HL-60/S4 treated with phorbol 12-myristate 13-acetate at 8.2 ng/mL for 4 days and 3 days (cell line): ENCODE results near the gene UBE4B.
"Not testable (repeated sequence)": the region's sequence is repeated elsewhere in the genome, so short reads cannot be mapped to it uniquely, and the experiment has no call there.

Source experiments
- in situ Hi-C: fragments of 300-500 bp; cut with MboI; formaldehyde crosslinking; loops from 2 replicates; pipeline ENCODE4 v1.15.0; 2022; ENCODE audit warnings: low sequenced_read_pairs

UBE4B gene

GRCh38 chr1:10032590-10033358 lies at the start of gene UBE4B:
Gene UBE4B, plus strand, starts transcription at chr1:10032958. Its CDS starts 713 bp downstream, at chr1:10033671.
- in situ Hi-C loops, result no loop called here

GRCh38 chr1:9984253-9984652 lies 48.5 kb upstream of the UBE4B start:
- in situ Hi-C loops, result no loop called here

- in situ Hi-C loops, result no loop called here
Observed at GRCh38 chr1:9985001-9985400, 47.8 kb upstream of the UBE4B start.

GRCh38 chr1:9989773-9990172 lies 43.0 kb upstream of the UBE4B start:
- in situ Hi-C loops, result no loop called here

- in situ Hi-C loops, result no loop called here
Observed at GRCh38 chr1:9990944-9991343, 41.8 kb upstream of the UBE4B start.

- in situ Hi-C loops, result no loop called here
Observed at GRCh38 chr1:9992910-9993309, 39.8 kb upstream of the UBE4B start.

GRCh38 chr1:9993561-9994075 lies 39.1 kb upstream of the UBE4B start:
- in situ Hi-C loops, result no loop called here

GRCh38 chr1:9996624-9997582 lies 35.9 kb upstream of the UBE4B start, which contains the start of gene RBP7:
Gene RBP7, plus strand, starts transcription at chr1:9997228. Its CDS starts 31 bp downstream, at chr1:9997259.
- in situ Hi-C loops, result no loop called here

GRCh38 chr1:10001016-10001665 lies 31.6 kb upstream of the UBE4B start:
- in situ Hi-C loops, result no loop called here

- in situ Hi-C loops, result not testable (repeated sequence)
Observed at GRCh38 chr1:10005248-10005647, 27.5 kb upstream of the UBE4B start.

GRCh38 chr1:10007169-10007568 lies 25.6 kb upstream of the UBE4B start:
- in situ Hi-C loops, result no loop called here

GRCh38 chr1:10014016-10014415 lies 18.7 kb upstream of the UBE4B start:
- in situ Hi-C loops, result no loop called here

GRCh38 chr1:10019561-10019960 lies 13.2 kb upstream of the UBE4B start:
- in situ Hi-C loops, result no loop called here

GRCh38 chr1:10020086-10020485 lies 12.7 kb upstream of the UBE4B start:
- in situ Hi-C loops, result no loop called here

- in situ Hi-C loops, result not testable (repeated sequence)
Observed at GRCh38 chr1:10020678-10021077, 12.1 kb upstream of the UBE4B start.

GRCh38 chr1:10021992-10022391 lies 10.8 kb upstream of the UBE4B start:
- in situ Hi-C loops, result not testable (repeated sequence)

GRCh38 chr1:10022656-10023055 lies 10.1 kb upstream of the UBE4B start:
- in situ Hi-C loops, result no loop called here

GRCh38 chr1:10025354-10025753 lies 7.4 kb upstream of the UBE4B start:
- in situ Hi-C loops, result no loop called here

GRCh38 chr1:10027027-10027426 lies 5.7 kb upstream of the UBE4B start:
- in situ Hi-C loops, result no loop called here

GRCh38 chr1:10028956-10029500 lies 3.7 kb upstream of the UBE4B start:
- in situ Hi-C loops, result not testable (repeated sequence)

- in situ Hi-C loops, result no loop called here
Observed at GRCh38 chr1:10031461-10031860, 1.3 kb upstream of the UBE4B start.
